Measurements from ENCODE around the gene VEGFB.

GRCh38 chr11:64211181-64211872 lies 23.1 kb upstream of the VEGFB start:
- TF ChIP-seq CEBPB (IDR thresholded peaks at IDR 0.05) (no peak), REST (IDR thresholded peaks at IDR 0.05; ENCODE audit: low read depth) (no peak), RAD21 (IDR thresholded peaks at IDR 0.05; ENCODE audit: low read depth) (no peak), TAF1 (IDR thresholded peaks at IDR 0.05; ENCODE audit: low read depth) (no peak), EP300 (IDR thresholded peaks at IDR 0.05; ENCODE audit: borderline replicate concordance) (no peak), FOXM1 (IDR thresholded peaks at IDR 0.05; ENCODE audit: borderline replicate concordance, low read depth) (no peak), MAX (IDR thresholded peaks at IDR 0.05) (no peak), NFIC (IDR thresholded peaks at IDR 0.05) (no peak), USF1 (IDR thresholded peaks at IDR 0.05) (no peak), TCF12 (IDR thresholded peaks at IDR 0.05; ENCODE audit: low read depth) (no peak), YY1 (IDR thresholded peaks at IDR 0.05; ENCODE audit: low read depth) (no peak)
